CD14-positive monocyte (primary cell): ENCODE data around the gene BRAT1. TPM values are rescaled to one million over a fixed set of nuclear protein-coding genes. Genes with fewer than 3 reads are reported as not detected.

Experiments
- DNase-seq, 3 donors: peaks; one replicate each; pipeline ENCODE4 v3.0.0-alpha.2; 2011 to 2022
- H2AFZ ChIP-seq: 2 replicates; pipeline ENCODE4 v1.6.0; 2012; ENCODE audit warnings: mild to moderate bottlenecking, low read depth, low read length, inconsistent platforms; ENCODE audit not compliant: insufficient read depth, poor library complexity, severe bottlenecking
- H3K27ac ChIP-seq, 2 donors: 1 replicate in 1 of 2; 2 replicates in 1 of 2; pipeline ENCODE4 v1.5.1; 2012 to 2013; ENCODE audit warnings: low read length in 2 of 2, control low read depth in 1 of 2, inconsistent platforms in 1 of 2, low read depth in 1 of 2, mild to moderate bottlenecking in 1 of 2
- H3K27me3 ChIP-seq, 2 donors: one replicate each; pipeline versions ENCODE4 v1.6.0 to v1.6.1; 2011 to 2013; ENCODE audit warnings: low read length in 2 of 2; ENCODE audit not compliant: control insufficient read depth in 2 of 2, insufficient read depth in 2 of 2
- H3K36me3 ChIP-seq, 2 donors: replicated peaks in 1 of 2; 1 replicate in 1 of 2; 2 replicates in 1 of 2; pipeline versions ENCODE4 v1.5.1 to v1.6.1; 2012 to 2013; ENCODE audit warnings: low read length in 2 of 2, control low read depth in 1 of 2, inconsistent platforms in 1 of 2, mild to moderate bottlenecking in 1 of 2; ENCODE audit not compliant: insufficient read depth in 2 of 2, control insufficient read depth in 1 of 2
- H3K4me1 ChIP-seq, 2 donors: 1 replicate in 1 of 2; 2 replicates in 1 of 2; pipeline versions ENCODE4 v1.5.1 to v1.6.1; 2012 to 2013; ENCODE audit warnings: low read length in 2 of 2, control low read depth in 1 of 2, inconsistent platforms in 1 of 2, mild to moderate bottlenecking in 1 of 2, moderate library complexity in 1 of 2; ENCODE audit not compliant: insufficient read depth in 2 of 2, control insufficient read depth in 1 of 2
- H3K4me2 ChIP-seq: replicated peaks from 2 replicates; pipeline ENCODE3; 2012; ENCODE audit warnings: low read length, moderate library complexity, mild to moderate bottlenecking; ENCODE audit not compliant: poor library complexity, severe bottlenecking; ENCODE audit errors: extremely low read depth
- H3K4me3 ChIP-seq, 3 experiments: fragments of 200-600 bp in 1 of 3; sonication (generic) in 1 of 3; replicated peaks in 1 of 3; 1 replicate in 2 of 3; 2 replicates in 1 of 3; pipeline ENCODE4 v1.5.1; 2011 to 2013; ENCODE audit warnings: low read length in 3 of 3, mild to moderate bottlenecking in 3 of 3, control low read depth in 2 of 3, low read depth in 2 of 3, inconsistent platforms in 1 of 3, moderate library complexity in 1 of 3
- H3K79me2 ChIP-seq: 2 replicates; pipeline ENCODE4 v1.6.0; 2012; ENCODE audit warnings: mild to moderate bottlenecking, control low read depth, inconsistent platforms, low read length, moderate library complexity; ENCODE audit not compliant: insufficient read depth
- H3K9ac ChIP-seq: 2 replicates; pipeline ENCODE4 v1.6.0; 2017; ENCODE audit warnings: low read length, mild to moderate bottlenecking; ENCODE audit not compliant: insufficient read depth, poor library complexity, severe bottlenecking
- H3K9me3 ChIP-seq, 2 donors: replicated peaks in 1 of 2; 1 replicate in 1 of 2; 2 replicates in 1 of 2; pipeline versions ENCODE4 v1.5.1 to v1.6.1; 2012 to 2013; ENCODE audit warnings: low read length in 2 of 2, control low read depth in 1 of 2; ENCODE audit not compliant: control insufficient read depth in 1 of 2, insufficient read depth in 1 of 2
- H4K20me1 ChIP-seq: 2 replicates; pipeline ENCODE4 v1.6.0; 2012; ENCODE audit warnings: mild to moderate bottlenecking, low read length, control low read depth, moderate library complexity; ENCODE audit not compliant: insufficient read depth
- H3K27ac Mint-ChIP-seq, 7 donors: one replicate each; pipeline ENCODE4 v1.8.0; 2020; ENCODE audit warnings: mild to moderate bottlenecking in 7 of 7, mixed read lengths in 7 of 7, moderate library complexity in 6 of 7, inconsistent platforms in 2 of 7
- H3K27me3 Mint-ChIP-seq, 3 donors: one replicate each; pipeline ENCODE4 v1.8.0; 2021 to 2022; ENCODE audit warnings: low read depth in 3 of 3, mild to moderate bottlenecking in 3 of 3, mixed read lengths in 3 of 3, moderate library complexity in 3 of 3, inconsistent platforms in 1 of 3
- H3K36me3 Mint-ChIP-seq, 2 donors: one replicate each; pipeline ENCODE4 v1.8.0; 2020; ENCODE audit warnings: mixed read lengths in 2 of 2, inconsistent platforms in 1 of 2, mild to moderate bottlenecking in 1 of 2
- H3K4me1 Mint-ChIP-seq: one replicate; pipeline ENCODE4 v1.8.0; 2020; ENCODE audit warnings: mild to moderate bottlenecking, mixed read lengths
- H3K4me3 Mint-ChIP-seq, 2 donors: one replicate each; pipeline ENCODE4 v1.8.0; 2020; ENCODE audit warnings: mild to moderate bottlenecking in 2 of 2, mixed read lengths in 2 of 2, moderate library complexity in 1 of 2
- H3K9me3 Mint-ChIP-seq, 7 donors: one replicate each; pipeline ENCODE4 v1.8.0; 2020 to 2022; ENCODE audit warnings: mixed read lengths in 7 of 7, mild to moderate bottlenecking in 6 of 7, moderate library complexity in 6 of 7, inconsistent platforms in 2 of 7
- CTCF ChIP-seq: fragments of 200-600 bp; IDR thresholded peaks from one replicate; pipeline ENCODE4 v1.8.0; 2022; ENCODE audit warnings: antibody characterized with exemption, mild to moderate bottlenecking
- WGBS: methylation state at CpG from one replicate; pipeline ENCODE4 v1.1.5; 2013; ENCODE audit warnings: missing lambda C conversion rate; ENCODE audit not compliant: insufficient coverage; 5-methylcytosine and 5-hydroxymethylcytosine counted together
- intact Hi-C, 2 donors: fragments of 100-400 bp; cut with micrococcal nuclease; formaldehyde crosslinking; loops; one replicate each; pipeline versions ENCODE4 v1.15.0 to v1.15.1; 2023
- polyA plus RNA-seq, 3 donors: library from polyadenylated mRNA; depleted of rRNA in 1 of 3; unstranded in 2 of 3; stranded (reverse) in 1 of 3; fragments of 300-500 nt in 2 of 3; fragments of >200 nt in 1 of 3; fragmentation: Illumina TruSeq in 2 of 3; gene quantifications; 1 replicate in 2 of 3; 2 replicates in 1 of 3; pipeline ENCODE4 v1.2.3, GENCODE V29; 2012 to 2021

Gene BRAT1
- polyA plus RNA-seq, 3 donors, result 31.6 to 34.2 (median 32.5) TPM

- no peaks in the 10 kb centered on the region for H3K79me2 ChIP-seq
- no peak for DNase-seq
- H3K9me3 ChIP-seq, result no peaks in the 10 kb centered on the region
- H3K27ac Mint-ChIP-seq, result no peak overlapping the region
- TF ChIP-seq CTCF, result no peak
- no peaks in the 10 kb centered on the region for H3K27me3 ChIP-seq
- no peak overlapping the region for H3K27ac ChIP-seq
- peaks cover 61 to 88% of the 10 kb centered on the region in 2 donors for H3K36me3 ChIP-seq
- H3K27me3 Mint-ChIP-seq, result no peaks in the 10 kb centered on the region
- WGBS, result 97% methylated on average over 26 of the region's 29 CpGs
- H3K4me1 Mint-ChIP-seq, result peaks cover 14% of the 10 kb centered on the region
- no peak overlapping the region for H3K4me3 ChIP-seq
- no peaks in the 10 kb centered on the region for H4K20me1 ChIP-seq
- H2AFZ ChIP-seq, result no peak overlapping the region
- peaks cover 63 to 91% of the 10 kb centered on the region in 2 donors for H3K36me3 Mint-ChIP-seq
- no peak overlapping the region for H3K4me3 Mint-ChIP-seq
- intact Hi-C loops, result no loop called here
- H3K9ac ChIP-seq, result no peak overlapping the region
- no peak overlapping the region for H3K4me2 ChIP-seq
- H3K4me1 ChIP-seq, result peaks cover 8 to 13% of the 10 kb centered on the region in 2 donors
- H3K9me3 Mint-ChIP-seq, result no peaks in the 10 kb centered on the region
Measured at GRCh38 chr7:2598154-2598823, 43.0 kb upstream of the BRAT1 start.

GRCh38 chr7:2597273-2597640, 41.9 kb upstream of the BRAT1 start:
- Mint-ChIP-seq H3K27ac (no peak overlapping the region), H3K4me3 (no peak overlapping the region), H3K4me1 (peaks cover 5% of the 10 kb centered on the region), H3K36me3 (peaks cover 71 to 95% of the 10 kb centered on the region in 2 donors), H3K9me3 (no peaks in the 10 kb centered on the region), H3K27me3 (no peaks in the 10 kb centered on the region)
- WGBS, result 94% methylated on average over 11 of the region's 13 CpGs
- Histone ChIP-seq H4K20me1 (no peaks in the 10 kb centered on the region), H3K9me3 (no peaks in the 10 kb centered on the region), H3K27ac (no peak overlapping the region), H3K9ac (no peak overlapping the region), H3K27me3 (no peaks in the 10 kb centered on the region), H2AFZ (no peak overlapping the region), H3K79me2 (no peaks in the 10 kb centered on the region), H3K4me2 (no peak overlapping the region), H3K36me3 (peaks cover 71 to 98% of the 10 kb centered on the region in 2 donors), H3K4me3 (no peak overlapping the region), H3K4me1 (peaks cover 2 to 5% of the 10 kb centered on the region in 2 donors)
- TF ChIP-seq CTCF, result no peak
- DNase-seq, result no peak
- intact Hi-C loops, result no loop called here
